CD4-positive, alpha-beta T cell (primary cell): ENCODE results near the gene S100A7. TPM values are rescaled to one million over a fixed set of nuclear protein-coding genes. Genes with fewer than 3 reads are reported as not detected.

Experiments used
- ATAC-seq: fragments of 200-7000 bp; cut with Tn5 transposase; one replicate; pipeline ENCODE4 v1.10.0; 2022; ENCODE audit warnings: mild to moderate bottlenecking; ENCODE audit not compliant: poor library complexity
- CTCF ChIA-PET: fragments of 350-600 bp; sonication (Branson Sonifier 250); formaldehyde crosslinking; loops from one replicate; lab custom pipeline; 2021; ENCODE audit warnings: antibody characterized with exemption, inconsistent platforms; lab: Charles Lee
- POLR2A ChIA-PET: fragments of 350-600 bp; sonication (Branson Sonifier 250); formaldehyde crosslinking; loops from one replicate; lab custom pipeline; 2021; ENCODE audit warnings: antibody characterized with exemption, inconsistent platforms; lab: Charles Lee
- DNase-seq, 14 experiments: peaks; one replicate each; pipeline ENCODE4 v3.0.0-alpha.2; 2013 to 2020; ENCODE audit warnings: mixed read lengths in 2 of 14
- H3K27ac ChIP-seq, 2 donors: one replicate each; pipeline versions ENCODE4 v1.5.1 to v1.7.0; 2013; ENCODE audit warnings: low read length in 2 of 2, low read depth in 1 of 2, mild to moderate bottlenecking in 1 of 2
- H3K27me3 ChIP-seq, 2 experiments: 1 replicate in 1 of 2; 2 replicates in 1 of 2; pipeline versions ENCODE4 v1.6.1 to v1.7.0; 2013; ENCODE audit warnings: low read length in 2 of 2, control low read depth in 1 of 2, mild to moderate bottlenecking in 1 of 2, moderate library complexity in 1 of 2; ENCODE audit not compliant: insufficient read depth in 2 of 2, control insufficient read depth in 1 of 2
- H3K36me3 ChIP-seq: one replicate; pipeline ENCODE4 v1.6.1; 2013; ENCODE audit warnings: low read length, control low read depth; ENCODE audit not compliant: insufficient read depth
- H3K4me1 ChIP-seq: one replicate; pipeline ENCODE4 v1.6.1; 2013; ENCODE audit warnings: low read length, control low read depth; ENCODE audit not compliant: insufficient read depth
- H3K4me3 ChIP-seq: one replicate; pipeline ENCODE4 v1.5.1; 2013; ENCODE audit warnings: mild to moderate bottlenecking, low read length, moderate library complexity
- H3K9me3 ChIP-seq, 2 experiments: 1 replicate in 1 of 2; 2 replicates in 1 of 2; pipeline versions ENCODE4 v1.6.1 to v1.7.0; 2013; ENCODE audit warnings: low read length in 2 of 2, mild to moderate bottlenecking in 2 of 2, control low read depth in 1 of 2, moderate library complexity in 1 of 2; ENCODE audit not compliant: control insufficient read depth in 1 of 2, insufficient read depth in 1 of 2
- H3K27ac Mint-ChIP-seq: one replicate; pipeline ENCODE4 v1.8.0; 2020; ENCODE audit warnings: mixed read lengths
- H3K27me3 Mint-ChIP-seq: one replicate; pipeline ENCODE4 v1.8.0; 2021; ENCODE audit warnings: mixed read lengths
- H3K36me3 Mint-ChIP-seq: one replicate; pipeline ENCODE4 v1.8.0; 2021; ENCODE audit warnings: low read depth, mixed read lengths
- H3K4me1 Mint-ChIP-seq: one replicate; pipeline ENCODE4 v1.8.0; 2021; ENCODE audit warnings: low read depth, mixed read lengths
- H3K4me3 Mint-ChIP-seq: one replicate; pipeline ENCODE4 v1.8.0; 2020; ENCODE audit warnings: mild to moderate bottlenecking, mixed read lengths
- H3K9me3 Mint-ChIP-seq: one replicate; pipeline ENCODE4 v1.8.0; 2020; ENCODE audit warnings: mixed read lengths
- CTCF ChIP-seq: fragments of 200-600 bp; IDR thresholded peaks from one replicate; pipeline ENCODE4 v1.8.0; 2022; ENCODE audit warnings: antibody characterized with exemption, mild to moderate bottlenecking
- intact Hi-C, 2 experiments: fragments of 100-400 bp; cut with DNase I in 1 of 2; cut with micrococcal nuclease in 1 of 2; formaldehyde crosslinking; loops; one replicate each; pipeline versions ENCODE4 v1.15.1 to v1.9.0; 2023 to 2025; cut with DNase I, micrococcal nuclease
- total RNA-seq, 174 experiments: library from RNA in 2 of 174; stranded (reverse) in 2 of 174; gene quantifications; one replicate each; pipeline ENCODE4 v1.2.3 and lab custom pipeline; 2021 to 2026

Gene S100A7
- total RNA-seq, 2 experiments from 2014 or later, result not detected

DNA sequence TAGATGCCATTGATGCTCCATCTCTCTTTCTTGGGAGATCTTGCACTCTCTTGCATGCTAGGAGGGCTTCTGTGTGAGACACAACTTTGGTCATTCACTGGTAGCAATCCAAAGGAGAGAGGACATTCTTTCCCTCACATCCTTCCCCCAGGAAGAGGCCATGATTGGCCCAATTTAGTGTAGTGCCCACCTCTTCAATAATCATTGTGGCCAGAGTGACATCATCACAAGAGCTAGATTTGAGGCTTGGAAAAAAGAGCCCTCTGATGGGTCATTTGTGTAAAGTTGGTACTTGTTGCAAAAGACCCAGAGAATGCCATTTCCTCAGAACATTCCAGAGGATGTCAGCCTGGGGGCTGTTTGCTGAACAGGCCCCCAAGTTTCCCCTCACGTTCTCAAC lies 45.1 kb upstream of the S100A7 start:
- intact Hi-C loops, result no loop called here

GRCh38 chr1:153503766-153504165 lies 43.3 kb upstream of the S100A7 start:
- H3K27ac Mint-ChIP-seq, result no peak overlapping the region

More for the DNA sequence above, 45.1 kb upstream of the S100A7 start:
- no peak for TF ChIP-seq CTCF
- ChIA-PET CTCF (no interaction called here), POLR2A (no interaction called here)
- no peaks in the 10 kb centered on the region for H3K36me3 ChIP-seq
- no peak for DNase-seq
- Mint-ChIP-seq H3K27me3 (no peaks in the 10 kb centered on the region), H3K27ac (no peak overlapping the region), H3K4me3 (no peak overlapping the region), H3K9me3 (no peaks in the 10 kb centered on the region), H3K4me1 (no peaks in the 10 kb centered on the region), H3K36me3 (no peaks in the 10 kb centered on the region)
- H3K27me3 ChIP-seq, result no peaks in the 10 kb centered on the region
- no peak overlapping the region for H3K27ac ChIP-seq
- peaks cover 1% of the 10 kb centered on the region for H3K4me1 ChIP-seq
- no peaks in the 10 kb centered on the region for H3K9me3 ChIP-seq
- no peak overlapping the region for H3K4me3 ChIP-seq
- no peak for ATAC-seq

DNA sequence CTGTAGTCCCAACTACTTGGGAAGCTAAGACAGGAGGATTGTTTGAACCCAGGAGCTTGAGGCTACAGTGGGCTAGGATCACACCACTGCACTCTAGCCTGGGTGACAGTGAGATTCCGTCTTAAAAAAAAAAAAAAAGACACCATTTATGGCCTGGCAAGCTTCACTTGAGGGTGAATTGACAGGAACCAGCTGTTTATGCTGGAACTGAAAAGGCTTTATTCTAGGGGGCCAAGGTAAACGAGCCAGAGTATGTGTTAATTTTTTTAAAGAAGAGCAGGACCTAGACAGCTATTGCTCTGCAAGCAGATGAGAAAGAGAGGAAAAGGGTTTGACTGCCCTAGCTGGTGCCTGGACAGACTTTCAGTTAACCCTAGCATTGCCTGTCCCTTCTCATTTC lies 38.3 kb upstream of the S100A7 start:
- no peak for TF ChIP-seq CTCF
- CTCF ChIA-PET, result no interaction called here

More at GRCh38 chr1:153503766-153504165, 43.3 kb upstream of the S100A7 start:
- POLR2A ChIA-PET, result no interaction called here
- no peak for DNase-seq
- no peaks in the 10 kb centered on the region for H3K4me1 ChIP-seq
- H3K27ac ChIP-seq, result no peak overlapping the region
- Mint-ChIP-seq H3K27me3 (peaks cover 12% of the 10 kb centered on the region), H3K9me3 (no peaks in the 10 kb centered on the region), H3K4me1 (no peaks in the 10 kb centered on the region), H3K36me3 (no peaks in the 10 kb centered on the region), H3K4me3 (no peak overlapping the region)
- CTCF ChIA-PET, result no interaction called here
- ATAC-seq, result no peak
- TF ChIP-seq CTCF, result no peak
- H3K4me3 ChIP-seq, result no peak overlapping the region
- intact Hi-C loops, result no loop called here
- H3K27me3 ChIP-seq, result peaks cover 0 to 7% of the 10 kb centered on the region in 2 experiments
- no peaks in the 10 kb centered on the region for H3K36me3 ChIP-seq
- H3K9me3 ChIP-seq, result no peaks in the 10 kb centered on the region

More for the DNA sequence above, 38.3 kb upstream of the S100A7 start:
- POLR2A ChIA-PET, result no interaction called here
- no peak for ATAC-seq
- H3K4me1 ChIP-seq, result peaks cover 3% of the 10 kb centered on the region
- no peak for DNase-seq
- H3K36me3 ChIP-seq, result no peaks in the 10 kb centered on the region
- H3K36me3 Mint-ChIP-seq, result no peaks in the 10 kb centered on the region
- H3K27ac Mint-ChIP-seq, result no peak overlapping the region
- no peak overlapping the region for H3K4me3 ChIP-seq
- H3K4me3 Mint-ChIP-seq, result no peak overlapping the region
- no peak overlapping the region for H3K27ac ChIP-seq
- intact Hi-C loops, result no loop called here
- no peaks in the 10 kb centered on the region for H3K9me3 Mint-ChIP-seq
- no peaks in the 10 kb centered on the region for H3K4me1 Mint-ChIP-seq
- H3K27me3 Mint-ChIP-seq, result peaks cover 25% of the 10 kb centered on the region
- peaks cover 2 to 8% of the 10 kb centered on the region in 2 experiments for H3K27me3 ChIP-seq
- H3K9me3 ChIP-seq, result no peaks in the 10 kb centered on the region
